Measurements from ENCODE around the gene TMC1. TPM values are rescaled to one million over a fixed set of nuclear protein-coding genes. Genes with fewer than 3 reads are reported as not detected.

Gene TMC1
- total and polyA plus RNA-seq, 2 of the 13 experiments (the other 11 are each of a cell fraction or from before 2014, with no cell fraction given), result 0.02 to 0.03 TPM

DNA sequence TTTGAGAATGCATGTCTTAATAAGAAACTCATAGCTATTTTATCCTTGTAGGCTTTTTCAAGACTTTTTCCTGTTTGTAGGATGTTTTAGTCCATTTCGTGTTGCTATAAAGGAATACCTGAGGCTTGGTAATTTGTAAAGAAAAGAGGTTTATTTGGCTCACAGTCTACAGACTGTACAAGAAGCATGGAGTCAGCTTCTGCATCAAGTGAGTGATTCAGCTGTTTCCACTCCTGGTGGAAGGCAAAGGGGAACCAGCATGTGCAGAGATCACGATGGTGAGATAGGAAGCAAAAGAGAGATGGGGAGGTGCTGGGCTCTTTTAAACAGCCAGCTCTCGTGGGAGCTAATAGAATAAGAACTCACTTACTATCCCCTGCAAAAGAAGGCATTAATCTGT lies 254.2 kb downstream of the TMC1 start (continued):
- TF ChIP-seq, protein P1, sequence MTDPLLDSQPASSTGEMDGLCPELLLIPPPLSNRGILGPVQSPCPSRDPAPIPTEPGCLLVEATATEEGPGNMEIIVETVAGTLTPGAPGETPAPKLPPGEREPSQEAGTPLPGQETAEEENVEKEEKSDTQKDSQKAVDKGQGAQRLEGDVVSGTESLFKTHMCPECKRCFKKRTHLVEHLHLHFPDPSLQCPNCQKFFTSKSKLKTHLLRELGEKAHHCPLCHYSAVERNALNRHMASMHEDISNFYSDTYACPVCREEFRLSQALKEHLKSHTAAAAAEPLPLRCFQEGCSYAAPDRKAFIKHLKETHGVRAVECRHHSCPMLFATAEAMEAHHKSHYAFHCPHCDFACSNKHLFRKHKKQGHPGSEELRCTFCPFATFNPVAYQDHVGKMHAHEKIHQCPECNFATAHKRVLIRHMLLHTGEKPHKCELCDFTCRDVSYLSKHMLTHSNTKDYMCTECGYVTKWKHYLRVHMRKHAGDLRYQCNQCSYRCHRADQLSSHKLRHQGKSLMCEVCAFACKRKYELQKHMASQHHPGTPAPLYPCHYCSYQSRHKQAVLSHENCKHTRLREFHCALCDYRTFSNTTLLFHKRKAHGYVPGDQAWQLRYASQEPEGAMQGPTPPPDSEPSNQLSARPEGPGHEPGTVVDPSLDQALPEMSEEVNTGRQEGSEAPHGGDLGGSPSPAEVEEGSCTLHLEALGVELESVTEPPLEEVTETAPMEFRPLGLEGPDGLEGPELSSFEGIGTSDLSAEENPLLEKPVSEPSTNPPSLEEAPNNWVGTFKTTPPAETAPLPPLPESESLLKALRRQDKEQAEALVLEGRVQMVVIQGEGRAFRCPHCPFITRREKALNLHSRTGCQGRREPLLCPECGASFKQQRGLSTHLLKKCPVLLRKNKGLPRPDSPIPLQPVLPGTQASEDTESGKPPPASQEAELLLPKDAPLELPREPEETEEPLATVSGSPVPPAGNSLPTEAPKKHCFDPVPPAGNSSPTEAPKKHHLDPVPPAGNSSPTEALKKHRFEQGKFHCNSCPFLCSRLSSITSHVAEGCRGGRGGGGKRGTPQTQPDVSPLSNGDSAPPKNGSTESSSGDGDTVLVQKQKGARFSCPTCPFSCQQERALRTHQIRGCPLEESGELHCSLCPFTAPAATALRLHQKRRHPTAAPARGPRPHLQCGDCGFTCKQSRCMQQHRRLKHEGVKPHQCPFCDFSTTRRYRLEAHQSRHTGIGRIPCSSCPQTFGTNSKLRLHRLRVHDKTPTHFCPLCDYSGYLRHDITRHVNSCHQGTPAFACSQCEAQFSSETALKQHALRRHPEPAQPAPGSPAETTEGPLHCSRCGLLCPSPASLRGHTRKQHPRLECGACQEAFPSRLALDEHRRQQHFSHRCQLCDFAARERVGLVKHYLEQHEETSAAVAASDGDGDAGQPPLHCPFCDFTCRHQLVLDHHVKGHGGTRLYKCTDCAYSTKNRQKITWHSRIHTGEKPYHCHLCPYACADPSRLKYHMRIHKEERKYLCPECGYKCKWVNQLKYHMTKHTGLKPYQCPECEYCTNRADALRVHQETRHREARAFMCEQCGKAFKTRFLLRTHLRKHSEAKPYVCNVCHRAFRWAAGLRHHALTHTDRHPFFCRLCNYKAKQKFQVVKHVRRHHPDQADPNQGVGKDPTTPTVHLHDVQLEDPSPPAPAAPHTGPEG (CRISPR knock-in tag; IDR thresholded peaks at IDR 0.05), result no peak
- TF ChIP-seq ARHGAP35 (CRISPR knock-in tag; IDR thresholded peaks at IDR 0.05; ENCODE audit: borderline replicate concordance) (no peak), ZNF235 (CRISPR knock-in tag; IDR thresholded peaks at IDR 0.05; ENCODE audit: borderline replicate concordance) (no peak), SPEN (CRISPR knock-in tag; IDR thresholded peaks at IDR 0.05; ENCODE audit: low read depth) (no peak)

- no peak overlapping the region for H2AFZ ChIP-seq (ENCODE audit: low read length)
- no peaks in the 10 kb centered on the region for H3K27me3 ChIP-seq (ENCODE audit: control insufficient read depth in 1 of 2, insufficient read depth in 2 of 2, low read length in 2 of 2)
- DNase-seq (ENCODE audit: low spot score) (no peak), ATAC-seq (no peak), FAIRE-seq (no peak)
- H3K79me2 ChIP-seq (ENCODE audit: insufficient read depth, low read length), result no peaks in the 10 kb centered on the region
- no peak overlapping the region for H3K4me3 ChIP-seq (replicated peaks in 1 of 3; ENCODE audit: insufficient read depth in 1 of 3, low read depth in 2 of 3, low read length in 3 of 3)
- BruUV-seq (replicated peaks), result no TSS peak
- intact Hi-C loops (cut with micrococcal nuclease; ENCODE audit: unreplicated experiment) (no loop called here), in situ Hi-C loops (cut with HindIII; ENCODE audit: extremely low pct_ligation_motif_present, low pct_unique_long_range_greater_than_20kb) (no loop called here)
- ChIA-PET CTCF (ENCODE audit: low intra/inter-chr PET ratio, low total read pairs) (no interaction called here), POLR2A (no interaction called here)
- H3K36me3 ChIP-seq (replicated peaks in 1 of 2; ENCODE audit: control insufficient read depth in 1 of 2, insufficient read depth in 2 of 2, low read length in 2 of 2), result no peaks in the 10 kb centered on the region
- H3K27ac ChIP-seq (ENCODE audit: extremely low read length, insufficient read depth, low read length), result no peak overlapping the region
- H3K4me2 ChIP-seq (ENCODE audit: low read depth, low read length), result no peak overlapping the region
- no peaks in the 10 kb centered on the region for H3K9me3 ChIP-seq (ENCODE audit: low read length)
- H3K4me1 ChIP-seq (ENCODE audit: insufficient read depth, low read length), result no peaks in the 10 kb centered on the region
- no peak overlapping the region for H3K9ac ChIP-seq (ENCODE audit: insufficient read depth, low read depth, low read length)
- H4K20me1 ChIP-seq (ENCODE audit: insufficient read depth, low read length), result no peaks in the 10 kb centered on the region
- TF ChIP-seq ARNTL (CRISPR knock-in tag; IDR thresholded peaks at IDR 0.05), result no peak
- TF ChIP-seq, protein P2, sequence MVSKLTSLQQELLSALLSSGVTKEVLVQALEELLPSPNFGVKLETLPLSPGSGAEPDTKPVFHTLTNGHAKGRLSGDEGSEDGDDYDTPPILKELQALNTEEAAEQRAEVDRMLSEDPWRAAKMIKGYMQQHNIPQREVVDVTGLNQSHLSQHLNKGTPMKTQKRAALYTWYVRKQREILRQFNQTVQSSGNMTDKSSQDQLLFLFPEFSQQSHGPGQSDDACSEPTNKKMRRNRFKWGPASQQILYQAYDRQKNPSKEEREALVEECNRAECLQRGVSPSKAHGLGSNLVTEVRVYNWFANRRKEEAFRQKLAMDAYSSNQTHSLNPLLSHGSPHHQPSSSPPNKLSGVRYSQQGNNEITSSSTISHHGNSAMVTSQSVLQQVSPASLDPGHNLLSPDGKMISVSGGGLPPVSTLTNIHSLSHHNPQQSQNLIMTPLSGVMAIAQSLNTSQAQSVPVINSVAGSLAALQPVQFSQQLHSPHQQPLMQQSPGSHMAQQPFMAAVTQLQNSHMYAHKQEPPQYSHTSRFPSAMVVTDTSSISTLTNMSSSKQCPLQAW (CRISPR knock-in tag; IDR thresholded peaks at IDR 0.05), result no peak
- no peak for TF ChIP-seq KMT2B (CRISPR knock-in tag; IDR thresholded peaks at IDR 0.05)
- no peak for TF ChIP-seq NFIB (CRISPR knock-in tag; IDR thresholded peaks at IDR 0.05; ENCODE audit: borderline replicate concordance)
- no peak for TF ChIP-seq NFE2L1 (CRISPR knock-in tag; IDR thresholded peaks at IDR 0.05; ENCODE audit: borderline replicate concordance)
- no peak for TF ChIP-seq RERE (CRISPR knock-in tag; IDR thresholded peaks at IDR 0.05; ENCODE audit: low read depth)
- no peak for TF ChIP-seq TAF15 (IDR thresholded peaks at IDR 0.05; ENCODE audit: low read depth, low read length, poor library complexity, severe bottlenecking)
Observed at GRCh38 chr9:72779614-72780013, 258.2 kb downstream of the TMC1 start.

Data from HepG2 (cell line).